GM23248 (cell line): Measurements from ENCODE around the gene ASTE1.

ENCODE experiments used
- EZH2 ChIP-seq: fragments of 200-600 bp; sonication (generic); IDR thresholded peaks from 2 replicates; pipeline ENCODE4 v1.6.1; 2018; ENCODE audit warnings: antibody characterized with exemption, mild to moderate bottlenecking; ENCODE audit not compliant: insufficient read depth, poor library complexity, severe bottlenecking
- EZH2phosphoT487 ChIP-seq: fragments of 200-600 bp; sonication (generic); IDR thresholded peaks from 2 replicates; pipeline ENCODE4 v1.6.1; 2018; ENCODE audit warnings: antibody characterized with exemption, moderate library complexity, mild to moderate bottlenecking, low read depth; ENCODE audit not compliant: insufficient read depth

GRCh38 chr3:131067983-131068382, 41.4 kb upstream of the ASTE1 start:
- TF ChIP-seq EZH2phosphoT487 (no peak), EZH2 (no peak)
